Type B pancreatic cell (in vitro differentiated cells): ENCODE data around the gene EVI5. TPM values are rescaled to one million over a fixed set of nuclear protein-coding genes. Genes with fewer than 3 reads are reported as not detected.
"Not testable (repeated sequence)": the region's sequence is repeated elsewhere in the genome, so short reads cannot be mapped to it uniquely, and the experiment has no call there.

Experiments used
- DNase-seq: peaks from one replicate; pipeline ENCODE4 v3.0.0; 2021; ENCODE audit warnings: mixed read lengths; ENCODE audit not compliant: unreplicated experiment; ENCODE audit errors: extremely low spot score
- H3K27ac Mint-ChIP-seq: 2 replicates; pipeline ENCODE4 v1.8.0; 2021; ENCODE audit warnings: mild to moderate bottlenecking, mixed read lengths
- H3K27me3 Mint-ChIP-seq: 2 replicates; pipeline ENCODE4 v1.8.0; 2021; ENCODE audit warnings: mixed read lengths
- H3K36me3 Mint-ChIP-seq: 2 replicates; pipeline ENCODE4 v1.8.0; 2021; ENCODE audit warnings: mixed read lengths
- H3K4me1 Mint-ChIP-seq: one replicate; pipeline ENCODE4 v1.8.0; 2021; ENCODE audit warnings: mixed read lengths; ENCODE audit not compliant: unreplicated experiment
- H3K4me3 Mint-ChIP-seq: 2 replicates; pipeline ENCODE4 v1.8.0; 2021; ENCODE audit warnings: mild to moderate bottlenecking, mixed read lengths
- H3K9me3 Mint-ChIP-seq: 2 replicates; pipeline ENCODE4 v1.8.0; 2021; ENCODE audit warnings: mixed read lengths
- total RNA-seq: library from RNA; stranded (reverse); gene quantifications from 2 replicates; pipeline ENCODE4 v1.2.1, GENCODE V29; 2021; ENCODE audit warnings: low replicate concordance
- TF ChIP-seq, protein P1 (sequence below): fragments of 200-600 bp; sonication (generic); conservative IDR thresholded peaks from 2 replicates; pipeline ENCODE4 v1.5.0; 2021; ENCODE audit warnings: antibody characterized with exemption, mild to moderate bottlenecking

The EVI5 gene
- total RNA-seq, 1 donor from 2014 or later, result 29.6 TPM

DNA sequence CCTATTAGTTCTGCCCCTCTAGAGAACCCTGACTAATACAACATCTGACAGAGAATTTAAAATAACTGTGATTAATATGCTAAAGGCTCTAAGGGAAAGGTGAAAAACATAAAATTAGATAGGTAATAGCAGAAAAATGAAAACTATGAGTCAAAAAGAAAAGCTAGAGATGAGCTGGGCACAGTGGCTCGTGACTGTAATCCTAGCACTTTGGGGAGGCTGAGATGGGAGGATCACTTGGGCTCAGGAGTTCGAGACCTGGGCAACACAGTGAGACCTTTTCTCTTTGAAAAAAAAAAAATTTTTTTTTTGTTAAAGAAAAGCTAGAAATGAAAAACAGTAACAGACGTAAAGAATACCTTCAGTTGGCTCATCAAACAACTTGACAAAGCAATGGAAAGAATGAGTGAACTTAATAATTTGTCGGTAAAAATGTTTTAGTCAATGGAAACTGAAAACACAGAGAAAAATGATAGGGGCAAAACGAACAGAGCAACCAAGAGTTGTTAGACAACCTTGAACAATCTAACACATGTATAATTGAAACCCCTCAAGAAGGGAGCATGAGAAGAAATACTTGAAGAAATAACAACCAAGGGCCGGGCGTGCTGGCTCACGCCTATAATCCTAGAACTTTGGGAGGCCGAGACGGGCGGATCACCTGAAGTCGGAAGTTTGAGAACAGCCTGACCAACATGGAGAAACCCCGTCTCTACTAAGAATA, 165.3 kb downstream of the EVI5 start:
- no peak overlapping the region for H3K4me3 Mint-ChIP-seq
- TF ChIP-seq, protein P1, sequence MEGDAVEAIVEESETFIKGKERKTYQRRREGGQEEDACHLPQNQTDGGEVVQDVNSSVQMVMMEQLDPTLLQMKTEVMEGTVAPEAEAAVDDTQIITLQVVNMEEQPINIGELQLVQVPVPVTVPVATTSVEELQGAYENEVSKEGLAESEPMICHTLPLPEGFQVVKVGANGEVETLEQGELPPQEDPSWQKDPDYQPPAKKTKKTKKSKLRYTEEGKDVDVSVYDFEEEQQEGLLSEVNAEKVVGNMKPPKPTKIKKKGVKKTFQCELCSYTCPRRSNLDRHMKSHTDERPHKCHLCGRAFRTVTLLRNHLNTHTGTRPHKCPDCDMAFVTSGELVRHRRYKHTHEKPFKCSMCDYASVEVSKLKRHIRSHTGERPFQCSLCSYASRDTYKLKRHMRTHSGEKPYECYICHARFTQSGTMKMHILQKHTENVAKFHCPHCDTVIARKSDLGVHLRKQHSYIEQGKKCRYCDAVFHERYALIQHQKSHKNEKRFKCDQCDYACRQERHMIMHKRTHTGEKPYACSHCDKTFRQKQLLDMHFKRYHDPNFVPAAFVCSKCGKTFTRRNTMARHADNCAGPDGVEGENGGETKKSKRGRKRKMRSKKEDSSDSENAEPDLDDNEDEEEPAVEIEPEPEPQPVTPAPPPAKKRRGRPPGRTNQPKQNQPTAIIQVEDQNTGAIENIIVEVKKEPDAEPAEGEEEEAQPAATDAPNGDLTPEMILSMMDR, result no peak
- H3K36me3 Mint-ChIP-seq, result peaks cover 38% of the 10 kb centered on the region
- H3K9me3 Mint-ChIP-seq, result no peaks in the 10 kb centered on the region
- no peak for DNase-seq
- H3K27me3 Mint-ChIP-seq, result no peaks in the 10 kb centered on the region
- no peaks in the 10 kb centered on the region for H3K4me1 Mint-ChIP-seq
- no peak overlapping the region for H3K27ac Mint-ChIP-seq

DNA sequence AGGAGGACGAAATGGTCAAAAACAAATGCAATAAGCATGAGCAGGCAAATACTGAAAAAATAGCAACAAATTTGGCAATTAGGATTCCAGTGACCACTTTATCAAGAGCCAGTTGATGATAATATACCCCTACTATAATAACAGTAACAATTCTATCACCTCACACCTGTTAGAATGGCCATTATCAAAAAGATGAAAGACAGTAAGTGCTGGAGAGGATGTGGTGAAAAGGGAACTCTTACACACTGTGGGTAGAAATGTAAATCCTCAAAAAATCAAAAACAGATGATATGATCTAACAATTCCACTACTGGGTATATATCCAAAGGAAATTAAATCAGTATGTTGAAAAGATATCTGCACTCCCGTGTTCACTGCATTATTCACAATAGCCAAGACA, 183.9 kb downstream of the EVI5 start:
- Mint-ChIP-seq H3K36me3 (peaks cover 8% of the 10 kb centered on the region), H3K4me1 (no peaks in the 10 kb centered on the region), H3K4me3 (no peak overlapping the region), H3K27ac (no peak overlapping the region), H3K27me3 (no peaks in the 10 kb centered on the region), H3K9me3 (no peaks in the 10 kb centered on the region)
- DNase-seq, result no peak
- TF ChIP-seq, protein P1, result no peak

DNA sequence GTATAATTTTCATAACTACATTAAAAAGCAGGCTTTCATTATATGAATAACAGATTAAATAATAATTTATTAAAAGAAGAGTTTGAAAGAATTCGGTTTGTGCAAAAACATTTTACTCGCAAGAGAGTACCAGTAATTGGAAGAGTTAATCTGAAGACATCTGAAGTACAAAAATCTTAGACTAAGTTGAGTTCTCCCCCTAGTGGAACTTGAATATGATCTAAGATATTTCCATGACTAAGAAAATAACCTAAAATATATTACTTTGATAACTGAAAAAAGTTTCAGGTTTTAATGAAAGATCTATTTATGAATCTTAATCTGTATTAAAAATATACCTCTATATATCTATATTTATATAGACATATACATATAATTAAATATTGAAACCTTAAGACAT, 185.7 kb downstream of the EVI5 start:
- Mint-ChIP-seq H3K27me3 (no peaks in the 10 kb centered on the region), H3K27ac (no peak overlapping the region), H3K9me3 (no peaks in the 10 kb centered on the region), H3K4me3 (no peak overlapping the region), H3K36me3 (peaks cover 3% of the 10 kb centered on the region), H3K4me1 (no peaks in the 10 kb centered on the region)
- TF ChIP-seq, protein P1, result peak; percentile 67
- DNase-seq, result no peak

DNA sequence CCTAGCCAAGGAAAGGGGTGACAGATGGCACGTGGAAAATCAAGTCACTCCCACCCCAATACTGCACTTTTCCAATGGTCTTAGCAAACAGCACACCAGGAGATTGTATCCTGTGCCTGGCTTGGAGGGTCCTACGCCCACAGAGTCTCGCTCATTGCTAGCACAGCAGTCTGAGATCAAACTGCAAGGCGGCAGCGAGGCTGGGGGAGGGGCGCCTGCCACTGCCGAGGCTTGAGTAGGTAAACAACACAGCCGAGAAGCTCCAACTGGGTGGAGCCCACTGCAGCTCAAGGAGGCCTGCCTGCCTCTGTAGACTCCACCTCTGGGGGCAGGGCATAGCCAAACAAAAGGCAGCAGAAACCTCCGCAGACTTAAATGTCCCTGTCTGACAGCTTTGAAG, 195.5 kb downstream of the EVI5 start:
- H3K36me3 Mint-ChIP-seq, H3K27ac Mint-ChIP-seq, DNase-seq, H3K9me3 Mint-ChIP-seq, H3K4me1 Mint-ChIP-seq, H3K4me3 Mint-ChIP-seq, H3K27me3 Mint-ChIP-seq: not testable (repeated sequence)

DNA sequence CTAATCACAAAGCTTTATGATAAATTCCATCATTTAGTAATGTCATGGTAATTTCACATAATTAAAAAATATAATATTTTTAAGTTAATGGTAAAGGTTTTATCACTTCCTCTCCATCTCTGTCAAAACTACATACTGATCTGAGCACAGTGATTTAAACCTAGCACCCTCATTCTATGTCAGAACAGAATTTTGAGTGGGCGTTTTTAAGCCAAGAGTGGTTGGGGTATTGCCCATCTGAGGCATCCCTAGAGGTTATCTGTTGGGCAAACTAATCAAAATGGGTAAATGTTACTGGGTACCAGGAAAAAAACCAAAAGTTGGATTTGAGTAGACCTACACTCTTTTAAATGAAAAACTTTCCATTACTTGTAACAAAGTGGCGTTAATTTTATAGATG, 197.5 kb downstream of the EVI5 start:
- Mint-ChIP-seq H3K27me3 (no peaks in the 10 kb centered on the region), H3K9me3 (peaks cover 6% of the 10 kb centered on the region), H3K27ac (no peak overlapping the region), H3K36me3 (peaks cover 10% of the 10 kb centered on the region), H3K4me3 (no peak overlapping the region), H3K4me1 (no peaks in the 10 kb centered on the region)
- no peak for DNase-seq
- TF ChIP-seq, protein P1, result no peak

DNA sequence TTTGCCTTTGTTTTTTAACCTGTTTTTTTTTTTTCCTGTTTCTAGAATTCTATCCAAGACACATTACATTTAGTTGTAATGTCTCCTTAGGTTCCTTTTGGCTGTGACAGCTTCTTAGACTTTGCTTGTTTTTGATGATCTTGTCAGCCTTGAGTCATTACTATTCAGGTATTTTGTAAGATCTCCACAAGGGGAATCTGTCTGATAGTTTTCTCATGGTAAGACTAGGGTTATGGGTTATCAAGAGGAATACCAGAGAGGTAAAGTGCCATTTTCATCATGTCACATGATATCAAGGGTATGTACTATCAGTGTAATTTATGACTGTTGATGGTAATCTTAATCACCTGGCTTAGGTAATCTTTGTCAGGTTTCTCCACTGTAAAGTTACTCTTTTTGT, 199.1 kb downstream of the EVI5 start:
- H3K9me3 Mint-ChIP-seq, result peaks cover 6% of the 10 kb centered on the region
- H3K27me3 Mint-ChIP-seq, result no peaks in the 10 kb centered on the region
- peaks cover 4% of the 10 kb centered on the region for H3K36me3 Mint-ChIP-seq
- TF ChIP-seq, protein P1, result no peak
- H3K4me1 Mint-ChIP-seq, result no peaks in the 10 kb centered on the region
- H3K4me3 Mint-ChIP-seq, result no peak overlapping the region
- DNase-seq, result no peak
- no peak overlapping the region for H3K27ac Mint-ChIP-seq

DNA sequence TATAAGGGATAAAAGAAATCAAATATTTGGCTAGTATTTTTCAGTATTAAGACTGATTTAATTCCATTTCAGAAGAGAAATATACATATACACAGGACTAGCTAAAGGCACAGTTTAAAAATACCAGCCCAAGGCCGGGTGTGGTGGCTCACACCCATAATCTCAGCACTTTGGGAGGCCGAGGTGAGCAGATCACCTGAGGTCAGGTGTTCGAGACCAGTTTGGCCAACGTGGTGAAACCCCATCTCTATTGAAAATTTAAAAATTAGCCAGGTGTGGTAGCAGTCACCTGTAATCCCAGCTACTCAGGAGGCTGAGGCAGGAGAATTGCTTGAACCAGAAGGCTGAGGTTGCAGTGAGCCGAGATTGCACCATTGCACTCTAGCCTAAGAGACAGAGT, 200.1 kb downstream of the EVI5 start:
- not testable (repeated sequence) for DNase-seq, H3K4me1 Mint-ChIP-seq, H3K4me3 Mint-ChIP-seq, H3K9me3 Mint-ChIP-seq, H3K36me3 Mint-ChIP-seq, H3K27ac Mint-ChIP-seq, H3K27me3 Mint-ChIP-seq
